ENCODE results near the gene NINJ1.

Gene NINJ1

DNA sequence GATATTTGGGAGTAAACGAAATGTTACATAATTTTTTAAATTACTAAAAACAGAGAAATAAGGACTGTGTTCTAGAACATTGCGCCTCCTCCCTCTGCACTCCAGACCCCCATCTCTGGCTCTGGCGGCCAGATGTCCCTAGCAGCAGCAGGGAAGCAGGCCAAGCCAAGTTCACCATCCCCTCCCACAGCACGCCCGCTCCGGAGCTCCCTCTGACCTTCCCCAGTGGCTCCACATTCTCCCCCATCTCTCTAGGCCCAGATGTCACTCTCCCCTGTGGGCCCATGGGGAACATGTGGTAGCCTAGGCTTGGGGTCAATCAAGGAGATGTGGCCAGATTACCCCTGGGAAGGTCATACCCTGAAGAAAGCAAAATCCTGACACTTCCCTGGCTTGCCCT is 43.6 kb upstream of the NINJ1 start:
- in situ Hi-C loops (cut with MboI; ENCODE audit: low sequenced_read_pairs, unreplicated experiment): no loop called here
- DNase-seq (ENCODE audit: low spot score): no peak
- TF ChIP-seq, protein P1, sequence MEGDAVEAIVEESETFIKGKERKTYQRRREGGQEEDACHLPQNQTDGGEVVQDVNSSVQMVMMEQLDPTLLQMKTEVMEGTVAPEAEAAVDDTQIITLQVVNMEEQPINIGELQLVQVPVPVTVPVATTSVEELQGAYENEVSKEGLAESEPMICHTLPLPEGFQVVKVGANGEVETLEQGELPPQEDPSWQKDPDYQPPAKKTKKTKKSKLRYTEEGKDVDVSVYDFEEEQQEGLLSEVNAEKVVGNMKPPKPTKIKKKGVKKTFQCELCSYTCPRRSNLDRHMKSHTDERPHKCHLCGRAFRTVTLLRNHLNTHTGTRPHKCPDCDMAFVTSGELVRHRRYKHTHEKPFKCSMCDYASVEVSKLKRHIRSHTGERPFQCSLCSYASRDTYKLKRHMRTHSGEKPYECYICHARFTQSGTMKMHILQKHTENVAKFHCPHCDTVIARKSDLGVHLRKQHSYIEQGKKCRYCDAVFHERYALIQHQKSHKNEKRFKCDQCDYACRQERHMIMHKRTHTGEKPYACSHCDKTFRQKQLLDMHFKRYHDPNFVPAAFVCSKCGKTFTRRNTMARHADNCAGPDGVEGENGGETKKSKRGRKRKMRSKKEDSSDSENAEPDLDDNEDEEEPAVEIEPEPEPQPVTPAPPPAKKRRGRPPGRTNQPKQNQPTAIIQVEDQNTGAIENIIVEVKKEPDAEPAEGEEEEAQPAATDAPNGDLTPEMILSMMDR (IDR thresholded peaks at IDR 0.05; ENCODE audit: borderline replicate concordance, control extremely low read depth, extremely low read depth, insufficient read depth, missing control alignments): no peak

DNA sequence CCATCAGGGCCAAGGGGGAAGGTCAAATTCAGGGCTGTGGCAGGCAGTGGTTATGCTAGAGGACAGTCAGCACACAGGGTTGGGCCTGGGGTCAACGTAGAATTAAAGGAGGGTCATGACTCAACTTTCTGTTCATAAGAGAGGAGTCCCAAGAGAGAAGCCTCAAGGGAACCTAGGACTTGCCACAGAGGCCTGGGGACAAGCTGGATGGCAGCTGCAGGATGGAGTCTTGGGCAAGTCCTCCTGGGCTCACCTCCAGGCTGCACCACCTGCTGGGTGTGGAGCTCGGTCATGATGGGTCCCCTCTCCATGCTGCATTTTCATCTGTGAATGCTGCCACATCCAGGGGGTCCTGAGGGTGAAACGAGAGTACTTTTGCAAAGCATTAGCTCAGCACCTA is 40.9 kb upstream of the NINJ1 start:
- DNase-seq (ENCODE audit: low spot score): no peak
- TF ChIP-seq, protein P1 (IDR thresholded peaks at IDR 0.05; ENCODE audit: borderline replicate concordance, control extremely low read depth, extremely low read depth, insufficient read depth, missing control alignments): no peak
- in situ Hi-C loops (cut with MboI; ENCODE audit: low sequenced_read_pairs, unreplicated experiment): loop anchor here (25.0 kb wide), 1 partner anchor 387 kb away; no protein-coding TSS in a partner anchor

DNA sequence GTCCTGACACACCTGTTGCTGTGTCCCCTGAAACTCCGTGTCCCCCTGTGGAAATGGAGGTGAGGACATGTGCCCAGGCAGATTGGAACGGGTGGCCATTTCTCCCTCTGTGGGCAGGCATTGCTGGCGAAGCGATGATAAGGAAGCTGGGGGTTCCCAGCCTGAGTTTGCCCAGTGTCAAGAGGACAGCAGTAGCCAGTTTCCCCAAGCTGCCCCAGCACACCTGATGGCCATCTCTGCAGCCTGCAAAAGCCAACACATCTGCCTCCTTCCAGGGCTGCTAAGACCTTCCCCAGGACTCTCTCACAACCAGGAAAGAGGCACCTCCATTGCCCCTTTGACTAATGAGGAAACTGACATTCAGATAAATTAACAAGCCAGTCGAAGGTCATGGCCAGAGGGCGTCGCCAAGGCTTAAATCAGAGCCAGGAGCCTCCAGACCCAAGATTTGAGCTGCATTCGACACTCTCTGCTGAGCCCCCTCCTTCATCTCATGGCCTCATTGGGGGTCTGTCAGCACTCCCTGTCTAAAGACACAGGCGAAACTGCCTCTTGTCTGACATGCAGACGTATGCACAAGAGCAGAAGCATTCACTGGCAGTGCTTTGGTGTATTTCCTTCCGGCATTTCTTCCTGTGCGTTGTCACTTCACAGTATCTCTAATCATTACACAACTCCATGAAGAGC is 39.5 kb upstream of the NINJ1 start:
- TF ChIP-seq, protein P1 (IDR thresholded peaks at IDR 0.05; ENCODE audit: borderline replicate concordance, control extremely low read depth, extremely low read depth, insufficient read depth, missing control alignments): no peak
- in situ Hi-C loops (cut with MboI; ENCODE audit: low sequenced_read_pairs, unreplicated experiment): loop anchor here (25.0 kb wide), 1 partner anchor 389 kb away; no protein-coding TSS in a partner anchor

DNA sequence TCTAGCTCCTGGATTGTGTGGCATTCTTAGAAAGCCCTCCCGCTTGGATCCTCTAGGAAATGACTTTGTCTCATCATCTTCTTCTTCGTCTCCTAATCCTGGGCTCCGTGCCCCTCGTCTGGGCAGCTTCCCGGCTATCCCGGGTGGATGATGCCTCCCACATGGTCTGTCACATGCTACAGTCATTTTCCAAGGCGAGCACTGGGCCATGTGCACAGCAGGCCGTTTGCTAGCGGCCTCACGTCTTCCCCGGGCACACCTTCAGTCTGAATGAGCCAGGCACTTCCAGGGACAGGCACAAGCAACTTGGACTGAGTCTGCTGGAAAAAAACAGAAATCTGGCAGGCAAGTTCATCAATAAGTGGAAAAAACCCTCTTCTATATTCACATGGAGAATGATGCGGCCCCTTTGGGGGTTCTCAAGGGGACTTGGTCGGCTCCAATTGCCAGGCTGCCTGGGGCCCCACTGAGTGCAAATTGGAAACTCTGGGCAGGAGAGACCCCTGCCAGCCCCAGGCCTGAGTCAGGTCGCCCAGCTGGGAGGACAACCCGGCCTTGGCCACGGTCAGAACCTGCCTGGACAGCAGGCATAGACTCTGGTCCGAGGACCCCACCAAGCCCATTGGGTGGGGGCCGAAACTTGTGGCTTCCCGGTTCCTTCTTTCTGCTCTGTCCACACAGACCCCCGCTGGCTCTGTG is 38.8 kb upstream of the NINJ1 start:
- in situ Hi-C loops (cut with MboI; ENCODE audit: low sequenced_read_pairs, unreplicated experiment): loop anchor here (25.0 kb wide), 1 partner anchor 389 kb away; no protein-coding TSS in a partner anchor
- TF ChIP-seq, protein P1 (IDR thresholded peaks at IDR 0.05; ENCODE audit: borderline replicate concordance, control extremely low read depth, extremely low read depth, insufficient read depth, missing control alignments): no peak
- DNase-seq (ENCODE audit: low spot score): no peak

More for the DNA sequence above, 39.5 kb upstream of the NINJ1 start:
- no peak for DNase-seq (ENCODE audit: low spot score)

DNA sequence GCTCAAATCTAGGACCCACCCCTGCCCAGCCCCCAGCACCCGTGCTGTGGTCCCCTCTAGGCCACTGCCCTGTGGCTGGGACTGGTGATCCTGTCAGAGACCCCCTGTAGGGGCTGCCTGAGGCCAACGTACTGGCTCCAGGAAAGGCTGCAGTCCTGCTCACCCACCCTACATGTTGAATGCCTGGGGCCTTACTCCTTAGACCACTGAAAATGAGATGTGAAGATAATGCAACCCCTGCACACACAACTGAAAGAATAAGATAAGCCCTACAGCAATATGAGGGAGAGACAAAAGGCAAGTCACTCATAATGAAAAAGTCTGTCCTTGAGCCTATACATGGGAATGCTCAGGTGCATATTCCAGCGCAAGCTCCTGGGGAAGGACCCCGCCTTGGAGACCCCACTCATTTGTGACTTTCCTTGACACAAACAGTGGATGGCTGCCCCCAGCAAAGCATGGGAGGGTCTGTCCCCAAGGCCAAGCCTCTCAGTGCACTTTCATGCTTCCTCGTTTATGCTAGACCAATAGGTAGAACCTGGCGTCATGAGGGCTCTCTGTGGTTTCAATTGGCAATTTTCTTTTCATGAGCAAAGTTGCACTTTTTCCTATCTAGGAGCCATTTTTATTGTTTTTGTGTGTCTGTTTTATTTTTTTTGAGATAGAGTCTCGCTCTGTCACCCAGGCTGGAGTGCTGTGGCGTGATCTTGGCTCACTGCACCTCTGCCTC is 37.4 kb upstream of the NINJ1 start:
- DNase-seq (ENCODE audit: low spot score): no peak
- in situ Hi-C loops (cut with MboI; ENCODE audit: low sequenced_read_pairs, unreplicated experiment): loop anchor here (25.0 kb wide), 1 partner anchor 391 kb away; no protein-coding TSS in a partner anchor
- TF ChIP-seq, protein P1 (IDR thresholded peaks at IDR 0.05; ENCODE audit: borderline replicate concordance, control extremely low read depth, extremely low read depth, insufficient read depth, missing control alignments): no peak

DNA sequence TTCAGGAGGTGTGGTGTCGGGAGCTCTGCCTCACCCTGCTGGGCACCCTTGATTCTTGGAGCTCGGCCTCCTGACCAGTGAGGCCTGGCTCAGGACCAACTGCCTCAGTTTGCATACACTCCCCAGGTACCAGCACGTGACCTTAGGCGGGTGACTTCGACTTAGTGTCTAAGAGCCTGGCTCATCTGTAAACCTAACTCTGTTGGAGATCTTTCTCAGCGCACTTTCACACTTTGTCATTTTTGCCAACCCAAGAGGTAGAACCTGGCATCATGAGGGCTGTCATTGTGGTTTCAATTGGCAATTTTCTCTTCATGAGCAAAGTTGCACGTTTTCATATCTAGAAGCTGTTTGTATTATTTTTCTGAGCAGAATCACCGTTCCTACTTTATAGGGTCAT is 36.5 kb upstream of the NINJ1 start:
- in situ Hi-C loops (cut with MboI; ENCODE audit: low sequenced_read_pairs, unreplicated experiment): loop anchor here (25.0 kb wide), 1 partner anchor 392 kb away; no protein-coding TSS in a partner anchor
- TF ChIP-seq, protein P1 (IDR thresholded peaks at IDR 0.05; ENCODE audit: borderline replicate concordance, control extremely low read depth, extremely low read depth, insufficient read depth, missing control alignments): no peak
- no peak for DNase-seq (ENCODE audit: low spot score)

All from GM13976 (cell line).